Loucy (cell line): ENCODE measurements around the gene BIN1.

Source experiments
- H2AFZ ChIP-seq: fragments of 200-600 bp; sonication (generic); 2 replicates; pipeline ENCODE4 v1.6.0; 2016; ENCODE audit warnings: antibody characterized with exemption, mild to moderate bottlenecking, low read length, moderate library complexity
- H3F3A ChIP-seq: fragments of 200-600 bp; 2 replicates; pipeline ENCODE4 v1.6.0; 2016; ENCODE audit warnings: antibody characterized with exemption, low read depth, mild to moderate bottlenecking
- H3K27me3 ChIP-seq: fragments of 200-600 bp; sonication (generic); 2 replicates; pipeline ENCODE4 v1.6.1; 2014; ENCODE audit warnings: low read length, mild to moderate bottlenecking; ENCODE audit not compliant: insufficient read depth, poor library complexity, severe bottlenecking
- H3K36me3 ChIP-seq: fragments of 200-600 bp; sonication (generic); 2 replicates; pipeline ENCODE4 v1.6.1; 2016; ENCODE audit warnings: low read length; ENCODE audit not compliant: insufficient read depth
- H3K4me1 ChIP-seq: fragments of 200-600 bp; sonication (generic); 2 replicates; pipeline ENCODE4 v1.5.1; 2014; ENCODE audit warnings: low read length, mild to moderate bottlenecking; ENCODE audit not compliant: insufficient read depth, poor library complexity, severe bottlenecking
- H3K4me2 ChIP-seq: fragments of 200-600 bp; sonication (generic); 2 replicates; pipeline ENCODE4 v1.6.0; 2014; ENCODE audit warnings: antibody characterized with exemption, low read length, low read depth, mild to moderate bottlenecking; ENCODE audit not compliant: poor library complexity, severe bottlenecking
- H3K4me3 ChIP-seq: fragments of 200-600 bp; sonication (generic); 2 replicates; pipeline ENCODE4 v1.5.1; 2014; ENCODE audit warnings: low read length, mild to moderate bottlenecking, mixed read lengths; ENCODE audit not compliant: poor library complexity, severe bottlenecking
- H3K79me2 ChIP-seq: fragments of 200-600 bp; sonication (generic); 2 replicates; pipeline ENCODE4 v1.6.1; 2014; ENCODE audit warnings: low read length; ENCODE audit not compliant: insufficient read depth
- H3K9ac ChIP-seq: fragments of 200-600 bp; sonication (generic); 2 replicates; pipeline ENCODE4 v1.6.0; 2014; ENCODE audit warnings: mild to moderate bottlenecking, low read depth, low read length, moderate library complexity; ENCODE audit not compliant: poor library complexity, severe bottlenecking
- H3K9me2 ChIP-seq: fragments of 200-600 bp; sonication (generic); replicated peaks from 2 replicates; pipeline ENCODE4 v1.6.1; 2016; ENCODE audit warnings: low read depth, low read length, mixed read lengths
- H3K9me3 ChIP-seq: fragments of 200-600 bp; sonication (generic); 2 replicates; pipeline ENCODE4 v1.6.1; 2014; ENCODE audit warnings: mild to moderate bottlenecking, antibody characterized with exemption, low read length, low read depth; ENCODE audit not compliant: insufficient read depth
- H4K20me1 ChIP-seq: fragments of 200-600 bp; sonication (generic); 2 replicates; pipeline ENCODE4 v1.6.0; 2014; ENCODE audit warnings: antibody characterized with exemption, low read length, mild to moderate bottlenecking; ENCODE audit not compliant: insufficient read depth, poor library complexity, severe bottlenecking
- EZH2phosphoT487 ChIP-seq: fragments of 200-600 bp; IDR thresholded peaks from 2 replicates; pipeline ENCODE4 v1.6.1; 2018; ENCODE audit warnings: antibody characterized with exemption, mild to moderate bottlenecking, moderate library complexity, borderline replicate concordance
- TF ChIP-seq, protein P1 (sequence below): fragments of 200-600 bp; sonication (generic); conservative IDR thresholded peaks from 2 replicates; pipeline ENCODE4 v1.5.1; 2014; ENCODE audit warnings: mild to moderate bottlenecking, antibody characterized with exemption, low read length

Gene BIN1

DNA sequence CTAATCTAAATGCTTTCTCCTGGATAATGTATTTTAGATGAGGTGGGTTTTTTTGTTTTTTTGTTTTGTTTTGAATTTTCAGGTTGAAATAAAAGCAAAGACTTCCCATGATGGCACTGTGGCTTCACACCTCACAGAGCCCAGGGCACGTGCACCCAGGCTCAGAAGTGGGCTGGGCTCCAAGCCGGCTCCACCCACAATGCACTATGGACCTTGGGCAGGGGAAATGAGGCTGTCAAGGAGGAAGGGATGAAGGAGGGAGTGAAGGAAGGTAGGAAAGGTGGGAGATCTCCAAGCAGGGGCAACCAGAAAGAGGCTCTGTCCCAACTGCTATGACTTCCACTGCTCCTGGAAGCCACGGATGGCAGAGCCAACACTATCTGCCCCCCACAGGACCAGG is 60.4 kb downstream of the BIN1 start:
- H3K79me2 ChIP-seq, result no peaks in the 10 kb centered on the region
- no peaks in the 10 kb centered on the region for H3K9me2 ChIP-seq
- H3K4me3 ChIP-seq, result no peak overlapping the region
- H3K4me1 ChIP-seq, result no peaks in the 10 kb centered on the region
- no peak for TF ChIP-seq EZH2phosphoT487
- TF ChIP-seq, protein P1, sequence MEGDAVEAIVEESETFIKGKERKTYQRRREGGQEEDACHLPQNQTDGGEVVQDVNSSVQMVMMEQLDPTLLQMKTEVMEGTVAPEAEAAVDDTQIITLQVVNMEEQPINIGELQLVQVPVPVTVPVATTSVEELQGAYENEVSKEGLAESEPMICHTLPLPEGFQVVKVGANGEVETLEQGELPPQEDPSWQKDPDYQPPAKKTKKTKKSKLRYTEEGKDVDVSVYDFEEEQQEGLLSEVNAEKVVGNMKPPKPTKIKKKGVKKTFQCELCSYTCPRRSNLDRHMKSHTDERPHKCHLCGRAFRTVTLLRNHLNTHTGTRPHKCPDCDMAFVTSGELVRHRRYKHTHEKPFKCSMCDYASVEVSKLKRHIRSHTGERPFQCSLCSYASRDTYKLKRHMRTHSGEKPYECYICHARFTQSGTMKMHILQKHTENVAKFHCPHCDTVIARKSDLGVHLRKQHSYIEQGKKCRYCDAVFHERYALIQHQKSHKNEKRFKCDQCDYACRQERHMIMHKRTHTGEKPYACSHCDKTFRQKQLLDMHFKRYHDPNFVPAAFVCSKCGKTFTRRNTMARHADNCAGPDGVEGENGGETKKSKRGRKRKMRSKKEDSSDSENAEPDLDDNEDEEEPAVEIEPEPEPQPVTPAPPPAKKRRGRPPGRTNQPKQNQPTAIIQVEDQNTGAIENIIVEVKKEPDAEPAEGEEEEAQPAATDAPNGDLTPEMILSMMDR, result no peak
- H3K9ac ChIP-seq, result no peak overlapping the region
- no peaks in the 10 kb centered on the region for H3K36me3 ChIP-seq
- no peak overlapping the region for H2AFZ ChIP-seq
- no peaks in the 10 kb centered on the region for H3K9me3 ChIP-seq
- H3F3A ChIP-seq, result no peaks in the 10 kb centered on the region
- H3K27me3 ChIP-seq, result no peaks in the 10 kb centered on the region
- H3K4me2 ChIP-seq, result no peak overlapping the region
- no peaks in the 10 kb centered on the region for H4K20me1 ChIP-seq

DNA sequence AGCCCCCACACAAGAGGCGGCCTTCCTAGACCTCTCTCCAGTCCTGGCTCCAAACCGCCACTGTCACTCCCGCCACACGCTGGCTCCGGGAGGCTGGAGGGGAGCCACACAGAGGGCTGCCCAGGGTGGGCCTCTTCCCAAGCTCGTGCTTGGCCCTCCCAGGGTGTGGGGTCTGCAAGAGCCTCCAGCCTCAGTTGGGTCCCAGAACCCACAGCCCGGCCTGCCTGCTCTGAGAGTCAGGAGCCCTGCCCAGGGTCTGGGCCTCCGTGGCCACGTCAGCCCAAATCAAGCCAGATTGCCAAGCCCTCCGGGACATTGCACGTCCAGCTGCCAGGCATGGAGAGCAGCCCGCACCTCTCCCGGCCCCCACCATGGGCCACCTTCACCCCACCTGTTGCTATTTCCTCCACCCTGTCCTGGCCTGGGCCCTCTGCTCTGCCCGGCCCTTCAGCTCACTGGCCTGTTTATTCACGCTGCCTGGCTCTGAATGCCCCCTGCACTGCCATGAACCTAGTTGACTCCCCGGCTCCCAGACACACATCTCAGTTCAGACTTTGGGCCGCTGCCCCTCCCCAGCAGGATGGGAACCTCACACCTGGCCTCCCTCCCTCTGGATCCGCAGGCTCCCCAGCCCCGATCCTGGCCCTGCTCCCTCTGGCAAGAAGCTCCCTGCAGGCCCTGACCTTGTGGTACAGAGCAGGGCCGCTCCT is 61.0 kb downstream of the BIN1 start:
- Histone ChIP-seq H4K20me1 (no peaks in the 10 kb centered on the region), H3K9me3 (no peaks in the 10 kb centered on the region), H3K9ac (no peak overlapping the region), H2AFZ (no peak overlapping the region), H3K27me3 (no peaks in the 10 kb centered on the region), H3K9me2 (no peaks in the 10 kb centered on the region), H3K4me3 (no peak overlapping the region), H3F3A (no peaks in the 10 kb centered on the region), H3K4me1 (no peaks in the 10 kb centered on the region), H3K4me2 (no peak overlapping the region), H3K36me3 (no peaks in the 10 kb centered on the region), H3K79me2 (no peaks in the 10 kb centered on the region)
- no peak for TF ChIP-seq EZH2phosphoT487
- TF ChIP-seq, protein P1, result no peak

DNA sequence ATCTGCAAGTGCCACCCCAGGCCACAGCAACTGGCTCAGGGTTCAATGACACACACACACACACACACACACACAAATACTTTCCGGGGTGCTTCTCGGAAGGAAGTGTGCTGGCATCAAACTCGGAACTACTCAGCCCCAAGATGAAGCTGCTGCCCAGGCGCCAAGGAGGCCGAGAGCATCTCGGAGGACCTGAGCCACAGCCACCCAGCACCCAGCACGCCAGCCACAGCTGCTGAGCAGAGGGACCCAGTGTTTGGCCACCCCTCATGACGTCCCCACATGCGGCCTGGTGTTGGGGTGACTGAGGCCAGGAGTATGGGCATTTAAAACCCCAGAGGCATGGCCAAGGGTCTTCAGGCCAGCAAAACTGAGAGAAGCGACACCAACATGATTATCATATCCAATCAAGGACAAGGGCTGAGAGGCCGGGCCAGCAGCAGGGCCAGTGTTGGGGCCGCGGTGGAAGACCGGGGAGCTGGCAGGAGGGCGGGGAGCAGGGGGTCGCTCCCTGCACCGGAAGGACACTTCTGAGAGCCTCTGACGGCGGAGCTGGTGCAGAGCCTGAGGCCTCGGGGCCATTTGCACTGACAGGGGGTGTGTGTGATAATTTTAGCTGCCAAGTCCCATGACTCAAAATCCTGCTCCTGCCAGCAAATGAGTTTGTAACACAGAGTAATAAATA is 61.8 kb downstream of the BIN1 start:
- Histone ChIP-seq H3K4me1 (no peaks in the 10 kb centered on the region), H3K4me3 (no peak overlapping the region), H2AFZ (no peak overlapping the region), H3K9me2 (no peaks in the 10 kb centered on the region), H3K27me3 (no peaks in the 10 kb centered on the region), H3K9me3 (no peaks in the 10 kb centered on the region), H4K20me1 (no peaks in the 10 kb centered on the region), H3K79me2 (no peaks in the 10 kb centered on the region), H3K4me2 (no peak overlapping the region), H3F3A (no peaks in the 10 kb centered on the region), H3K36me3 (no peaks in the 10 kb centered on the region), H3K9ac (no peak overlapping the region)
- TF ChIP-seq, protein P1, result no peak
- no peak for TF ChIP-seq EZH2phosphoT487
